Stimulated activated naive CD8-positive, alpha-beta T cell treated with anti-CD3 and anti-CD28 coated beads, Interleukin-15, Interleukin-2, amounts not matched to agents 100 ng/mL and 50 ng/mL, for 24 hours (primary cell): Measurements from ENCODE around the gene TSPAN15.
"Not testable (repeated sequence)": the region's sequence is repeated elsewhere in the genome, so short reads cannot be mapped to it uniquely, and the experiment has no call there.

ENCODE experiments used
- H3K27ac Mint-ChIP-seq: one replicate; pipeline ENCODE4 v1.8.0; 2021; ENCODE audit warnings: mild to moderate bottlenecking, mixed read lengths
- H3K27me3 Mint-ChIP-seq: one replicate; pipeline ENCODE4 v1.8.0; 2021; ENCODE audit warnings: mixed read lengths
- H3K36me3 Mint-ChIP-seq: one replicate; pipeline ENCODE4 v1.8.0; 2021; ENCODE audit warnings: low read depth, mixed read lengths
- H3K4me1 Mint-ChIP-seq: one replicate; pipeline ENCODE4 v1.8.0; 2021; ENCODE audit warnings: low read depth, mixed read lengths
- H3K4me3 Mint-ChIP-seq: one replicate; pipeline ENCODE4 v1.8.0; 2021; ENCODE audit warnings: mild to moderate bottlenecking, mixed read lengths
- H3K9me3 Mint-ChIP-seq: one replicate; pipeline ENCODE4 v1.8.0; 2021; ENCODE audit warnings: mixed read lengths

The TSPAN15 gene

DNA sequence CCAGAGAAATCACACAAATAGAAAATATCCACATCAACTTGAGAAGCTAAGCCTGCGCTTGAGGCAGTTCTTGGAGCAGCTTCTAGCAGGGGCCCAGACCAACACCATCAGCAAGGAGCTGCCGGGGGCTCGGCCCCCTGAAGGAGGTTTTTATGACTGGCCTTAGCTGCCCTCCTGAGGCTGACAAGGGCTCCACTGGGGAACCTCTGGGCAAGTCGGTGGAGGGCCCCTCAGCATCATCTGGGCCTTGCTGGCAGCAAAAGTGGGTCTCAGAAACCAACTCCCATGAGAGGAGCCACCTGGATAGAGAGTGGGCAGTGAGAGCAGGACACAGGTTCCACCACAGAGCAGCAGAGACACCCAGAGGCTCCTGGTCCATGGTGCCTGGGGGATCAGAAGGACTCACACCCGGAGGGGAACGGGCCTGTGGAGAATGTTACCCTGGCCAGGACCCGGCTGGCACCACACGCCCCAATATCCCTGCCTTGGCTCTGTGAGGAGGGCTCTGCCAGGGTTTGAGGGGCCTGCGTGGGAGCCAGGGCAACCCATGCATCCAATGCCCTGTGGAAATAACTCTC lies 66.1 kb downstream of the TSPAN15 start:
- Mint-ChIP-seq H3K27ac (no peak overlapping the region), H3K4me3 (no peak overlapping the region), H3K9me3 (no peaks in the 10 kb centered on the region), H3K27me3 (peaks cover 9% of the 10 kb centered on the region), H3K4me1 (no peaks in the 10 kb centered on the region), H3K36me3 (no peaks in the 10 kb centered on the region)

DNA sequence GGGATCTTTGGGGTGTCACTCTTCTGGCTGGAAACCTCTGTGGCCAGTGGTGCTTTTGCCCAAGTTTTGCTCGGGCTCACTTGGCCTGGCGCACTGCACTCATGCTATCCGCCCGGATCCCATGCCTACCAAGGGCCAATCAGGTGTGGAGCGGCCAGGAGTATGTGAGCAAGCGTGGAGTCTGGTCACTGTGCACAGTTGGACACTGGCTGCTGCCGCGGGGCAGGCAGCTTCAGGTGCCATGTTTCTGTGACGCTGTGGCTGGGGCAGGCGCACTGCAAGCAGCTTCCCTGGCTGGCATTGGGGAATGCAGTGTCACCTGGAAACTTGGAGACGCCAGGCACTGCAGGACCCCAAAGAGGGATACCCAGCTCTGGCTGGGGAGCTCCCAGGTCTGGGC lies 76.7 kb downstream of the TSPAN15 start:
- Mint-ChIP-seq H3K9me3 (no peaks in the 10 kb centered on the region), H3K27me3 (peaks cover 20% of the 10 kb centered on the region), H3K4me3 (no peak overlapping the region), H3K27ac (no peak overlapping the region), H3K36me3 (no peaks in the 10 kb centered on the region), H3K4me1 (no peaks in the 10 kb centered on the region)

GRCh38 chr10:69533658-69534057 lies 82.4 kb downstream of the TSPAN15 start:
- H3K36me3 Mint-ChIP-seq, result no peaks in the 10 kb centered on the region
- no peak overlapping the region for H3K27ac Mint-ChIP-seq
- H3K27me3 Mint-ChIP-seq, result peaks cover 15% of the 10 kb centered on the region
- no peak overlapping the region for H3K4me3 Mint-ChIP-seq
- no peaks in the 10 kb centered on the region for H3K9me3 Mint-ChIP-seq
- no peaks in the 10 kb centered on the region for H3K4me1 Mint-ChIP-seq

GRCh38 chr10:69536521-69536920 lies 85.3 kb downstream of the TSPAN15 start:
- not testable (repeated sequence) for H3K4me1 Mint-ChIP-seq, H3K9me3 Mint-ChIP-seq, H3K27ac Mint-ChIP-seq, H3K4me3 Mint-ChIP-seq, H3K36me3 Mint-ChIP-seq
- H3K27me3 Mint-ChIP-seq, result peaks cover 14% of the 10 kb centered on the region

DNA sequence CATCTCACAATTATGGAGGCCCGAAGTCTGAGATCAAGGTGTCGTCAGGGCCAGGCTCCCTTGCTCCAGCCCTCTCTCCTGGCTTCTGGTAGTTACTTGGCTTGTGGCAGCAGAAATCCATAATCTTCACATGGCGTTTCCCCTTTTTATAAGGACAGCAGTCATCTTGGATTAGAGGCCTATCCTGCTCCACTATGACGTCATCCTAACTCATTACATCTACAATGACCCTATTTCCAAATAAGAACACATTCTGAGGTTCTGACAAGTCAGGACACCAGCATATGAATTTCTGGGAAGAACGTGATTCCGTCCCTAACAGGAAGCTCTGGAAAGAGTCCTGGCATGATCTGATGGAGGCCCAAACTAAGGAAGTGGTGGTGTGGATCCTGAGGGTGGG lies 86.2 kb downstream of the TSPAN15 start:
- Mint-ChIP-seq H3K4me1 (no peaks in the 10 kb centered on the region), H3K36me3 (no peaks in the 10 kb centered on the region), H3K4me3 (no peak overlapping the region), H3K9me3 (peaks cover 11% of the 10 kb centered on the region), H3K27me3 (peaks cover 5% of the 10 kb centered on the region), H3K27ac (no peak overlapping the region)

DNA sequence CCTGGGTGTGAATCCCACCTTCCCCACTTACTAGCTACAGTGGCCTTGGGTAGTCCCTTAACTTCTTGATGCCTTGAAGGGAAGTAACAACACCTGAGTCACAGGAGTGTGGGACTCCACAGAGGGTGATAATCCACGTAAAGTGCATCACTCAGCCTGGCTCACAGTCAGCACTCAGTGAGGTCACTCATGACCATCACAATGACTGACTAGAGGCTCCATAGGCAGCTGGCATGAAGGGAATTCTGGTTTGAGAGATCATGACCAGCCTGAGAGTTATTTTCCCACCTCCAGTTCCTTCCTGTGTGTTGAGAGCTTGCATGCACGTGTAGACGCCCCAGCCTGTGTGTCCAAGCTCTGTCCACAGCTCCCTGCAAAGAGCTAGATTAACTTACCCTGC lies 87.2 kb downstream of the TSPAN15 start:
- Mint-ChIP-seq H3K36me3 (no peaks in the 10 kb centered on the region), H3K27me3 (no peaks in the 10 kb centered on the region), H3K4me1 (no peaks in the 10 kb centered on the region), H3K9me3 (peaks cover 11% of the 10 kb centered on the region), H3K4me3 (no peak overlapping the region), H3K27ac (no peak overlapping the region)

DNA sequence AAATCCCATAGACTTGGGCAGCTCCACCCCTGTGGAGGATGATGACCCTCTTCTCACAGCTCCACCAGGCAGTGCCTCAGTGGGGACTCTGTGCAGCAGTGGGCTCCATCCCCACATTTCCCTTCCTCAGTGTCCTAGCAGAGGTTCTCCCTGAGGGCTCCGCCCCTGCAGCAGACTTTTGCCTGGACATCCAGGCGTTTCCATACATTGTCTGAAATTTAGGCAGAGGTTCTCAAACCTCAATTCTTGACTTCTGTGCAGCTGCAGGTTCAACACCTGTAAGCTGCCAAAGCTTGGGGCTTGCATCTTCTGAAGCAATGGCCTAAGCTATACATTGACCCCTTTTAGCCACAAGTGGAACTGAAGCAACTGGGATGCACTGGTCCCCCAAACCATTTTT lies 90.2 kb downstream of the TSPAN15 start:
- Mint-ChIP-seq H3K36me3 (no peaks in the 10 kb centered on the region), H3K27me3 (peaks cover 3% of the 10 kb centered on the region), H3K27ac (no peak overlapping the region), H3K9me3 (peaks cover 11% of the 10 kb centered on the region), H3K4me1 (no peaks in the 10 kb centered on the region), H3K4me3 (no peak overlapping the region)

- H3K27ac Mint-ChIP-seq, result no peak overlapping the region
- H3K9me3 Mint-ChIP-seq, result peaks cover 37% of the 10 kb centered on the region
- peaks cover 9% of the 10 kb centered on the region for H3K36me3 Mint-ChIP-seq
- H3K27me3 Mint-ChIP-seq, result peaks cover 29% of the 10 kb centered on the region
- no peaks in the 10 kb centered on the region for H3K4me1 Mint-ChIP-seq
- H3K4me3 Mint-ChIP-seq, result no peak overlapping the region
Measured at GRCh38 chr10:69549959-69550358, 98.7 kb downstream of the TSPAN15 start.

DNA sequence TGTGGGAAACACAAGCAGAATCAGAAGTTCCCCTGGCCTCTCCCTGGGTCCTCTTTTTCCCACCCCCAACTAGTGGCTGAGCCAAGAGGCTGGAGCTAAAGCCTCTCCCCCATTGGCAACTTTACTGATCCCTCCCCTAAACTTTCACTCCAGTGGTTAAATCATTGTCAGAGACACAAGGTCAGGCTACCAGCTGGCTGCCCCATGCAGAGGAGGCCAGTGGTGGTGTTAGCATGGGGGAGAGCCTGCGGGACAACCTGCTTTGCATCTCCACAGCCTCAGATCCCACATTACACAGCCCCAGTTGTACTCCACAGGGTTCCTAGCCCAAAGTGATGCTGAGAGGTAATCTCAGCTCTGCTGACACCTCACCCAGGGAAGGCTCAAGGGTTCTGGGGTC lies 101.0 kb downstream of the TSPAN15 start:
- Mint-ChIP-seq H3K36me3 (peaks cover 9% of the 10 kb centered on the region), H3K4me3 (no peak overlapping the region), H3K9me3 (peaks cover 35% of the 10 kb centered on the region), H3K27ac (no peak overlapping the region), H3K4me1 (no peaks in the 10 kb centered on the region), H3K27me3 (peaks cover 32% of the 10 kb centered on the region)

GRCh38 chr10:69553328-69553727 lies 102.1 kb downstream of the TSPAN15 start:
- Mint-ChIP-seq H3K4me1 (peaks cover 4% of the 10 kb centered on the region), H3K9me3 (peaks cover 26% of the 10 kb centered on the region), H3K27me3 (peaks cover 27% of the 10 kb centered on the region), H3K27ac (no peak overlapping the region), H3K4me3 (no peak overlapping the region), H3K36me3 (peaks cover 9% of the 10 kb centered on the region)

GRCh38 chr10:69554611-69555010 lies 103.3 kb downstream of the TSPAN15 start:
- Mint-ChIP-seq H3K9me3 (peaks cover 14% of the 10 kb centered on the region), H3K27ac (no peak overlapping the region), H3K4me1 (peaks cover 10% of the 10 kb centered on the region), H3K4me3 (no peak overlapping the region), H3K36me3 (peaks cover 2% of the 10 kb centered on the region), H3K27me3 (peaks cover 27% of the 10 kb centered on the region)
